Lower leg skin (tissue), 4 donors: ENCODE data around the gene UST. TPM values are rescaled to one million over a fixed set of nuclear protein-coding genes. Genes with fewer than 3 reads are reported as not detected.

Experiments
- DNase-seq, 2 donors: peaks; one replicate each; pipeline ENCODE4 v3.0.0-alpha.2; 2019; ENCODE audit warnings: low spot score in 2 of 2
- H3K4me3 ChIP-seq: fragments of 200-600 bp; sonication (generic); 2 replicates; pipeline ENCODE4 v1.5.1; 2017; ENCODE audit warnings: mild to moderate bottlenecking, low read depth; ENCODE audit not compliant: poor library complexity, severe bottlenecking
- CTCF ChIP-seq, 3 donors: fragments of 450-650 bp; IDR thresholded peaks; one replicate each; pipeline ENCODE4 v1.5.1; 2016; ENCODE audit warnings: antibody characterized with exemption in 3 of 3, mild to moderate bottlenecking in 3 of 3, moderate library complexity in 2 of 3
- POLR2A ChIP-seq, 2 donors: fragments of 450-650 bp; IDR thresholded peaks; one replicate each; pipeline ENCODE4 v1.6.1; 2016 to 2017; ENCODE audit warnings: antibody characterized with exemption in 2 of 2, mild to moderate bottlenecking in 1 of 2, moderate library complexity in 1 of 2
- WGBS, 2 donors: methylation state at CpG; one replicate each; pipeline ENCODE4 v1.1.5; 2018; 5-methylcytosine and 5-hydroxymethylcytosine counted together
- intact Hi-C: fragments of 100-400 bp; cut with DNase I; formaldehyde crosslinking; loops from one replicate; pipeline ENCODE4 v1.15.0; 2023; ENCODE audit warnings: low total_unique reads
- total RNA-seq, 4 donors: library from RNA; depleted of rRNA; stranded (reverse); fragments of >200 nt; gene quantifications; one replicate each; pipeline ENCODE4 v1.1.0, GENCODE V29; 2016

Gene UST
- total RNA-seq, 4 donors from 2014 or later: 12.2 to 21.7 (median 17.7) TPM

GRCh38 chr6:148964467-148964866 is 217.6 kb downstream of the UST start:
- H3K4me3 ChIP-seq: no peak overlapping the region
- 95 to 96% methylated on average over 13 of the region's 13 CpGs for WGBS, 2 donors
- intact Hi-C loops: loop anchor here (5.0 kb wide), 1 partner anchor 387 kb away; no protein-coding TSS in a partner anchor
- TF ChIP-seq CTCF (IDR thresholded peaks at IDR 0.05) (no peak), POLR2A (IDR thresholded peaks at IDR 0.05) (no peak)
- no peak for DNase-seq

- H3K4me3 ChIP-seq: no peak overlapping the region
- WGBS, 2 donors: 78% methylated on average over 9 of the region's 9 CpGs
- intact Hi-C loops: no loop called here
- no peak for DNase-seq
- TF ChIP-seq POLR2A (IDR thresholded peaks at IDR 0.05) (no peak), CTCF (IDR thresholded peaks at IDR 0.05) (no peak)
Measured at GRCh38 chr6:148965287-148965686, 218.5 kb downstream of the UST start.

- no peak overlapping the region for H3K4me3 ChIP-seq
- TF ChIP-seq CTCF (IDR thresholded peaks at IDR 0.05) (no peak), POLR2A (IDR thresholded peaks at IDR 0.05) (no peak)
- intact Hi-C loops: no loop called here
- WGBS, 2 donors: 56 to 76% methylated on average over 4 of the region's 4 CpGs
- no peak for DNase-seq
Measured at GRCh38 chr6:148967011-148967520, 220.2 kb downstream of the UST start.

- H3K4me3 ChIP-seq: no peak overlapping the region
- no peak for TF ChIP-seq CTCF (IDR thresholded peaks at IDR 0.05)
- TF ChIP-seq POLR2A (IDR thresholded peaks at IDR 0.05): no peak
- intact Hi-C loops: no loop called here
- DNase-seq: no peak
- 61 to 68% methylated on average over 6 to 7 of the region's 7 CpGs for WGBS, 2 donors
Measured at GRCh38 chr6:148967541-148967956, 220.7 kb downstream of the UST start.

- intact Hi-C loops: no loop called here
- no peak for DNase-seq
- no peak overlapping the region for H3K4me3 ChIP-seq
- TF ChIP-seq POLR2A (IDR thresholded peaks at IDR 0.05) (no peak), CTCF (IDR thresholded peaks at IDR 0.05) (no peak)
- 75 to 86% methylated on average over 4 of the region's 4 CpGs for WGBS, 2 donors
Measured at GRCh38 chr6:148968771-148969602, 222.2 kb downstream of the UST start.
